ENCODE data around the gene ZNF888.
A peak's percentile ranks its signal among the peaks of the same experiment; 100 is the strongest.
"Not testable (repeated sequence)": the region's sequence is repeated elsewhere in the genome, so short reads cannot be mapped to it uniquely, and the experiment has no call there.

Gene ZNF888

GRCh38 chr19:52941941-52942385 lies 18.7 kb upstream of the ZNF888 start:
- DNase-seq (ENCODE audit: low read depth in 1 of 2, low spot score in 1 of 2) = no peak

DNA sequence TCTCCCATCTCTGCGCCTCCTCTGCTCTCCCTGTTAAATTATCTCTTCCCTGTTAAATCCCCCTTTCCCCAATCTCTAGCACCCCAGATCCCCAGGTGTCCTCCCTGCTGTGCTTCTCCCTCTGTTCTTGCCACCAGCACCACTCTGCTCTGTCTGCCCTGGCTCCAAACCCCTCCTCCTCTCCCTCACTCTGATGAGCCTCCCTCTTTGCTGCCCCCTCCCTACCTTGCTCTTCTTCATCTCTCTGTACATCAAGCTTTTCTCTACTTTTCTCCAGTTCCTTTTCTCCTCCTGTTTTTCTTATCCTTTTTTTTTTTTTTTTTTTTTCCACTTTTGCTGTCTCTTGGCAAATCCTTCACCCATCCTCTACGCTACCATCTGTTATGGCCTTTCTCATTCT lies 18.3 kb upstream of the ZNF888 start:
- not testable (repeated sequence) for DNase-seq (ENCODE audit: low read depth in 1 of 2, low spot score in 1 of 2)

- DNase-seq (ENCODE audit: low read depth in 1 of 2, low spot score in 1 of 2) = not testable (repeated sequence)
Measured at GRCh38 chr19:52940905-52941304, 17.7 kb upstream of the ZNF888 start.

- DNase-seq (ENCODE audit: low read depth in 1 of 2, low spot score in 1 of 2) = no peak
Measured at GRCh38 chr19:52938761-52939160, 15.5 kb upstream of the ZNF888 start.

DNA sequence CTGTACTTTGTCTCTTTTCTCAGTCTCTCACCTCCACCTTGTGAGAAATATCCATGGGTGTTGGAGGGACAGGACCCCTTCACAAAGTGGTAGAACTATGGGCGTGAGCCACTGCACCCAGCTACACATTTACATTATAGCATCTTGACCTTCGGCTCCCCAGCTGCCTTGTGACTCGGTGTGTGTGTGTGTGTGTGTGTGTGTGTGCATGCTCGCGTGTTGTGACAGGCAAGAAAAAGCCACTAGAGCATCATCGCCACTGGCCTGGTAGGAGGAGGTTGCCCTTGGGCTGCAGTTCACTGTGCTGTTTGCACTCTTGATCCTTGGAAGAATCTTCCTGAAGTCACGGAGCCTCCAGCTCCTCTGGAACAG lies 13.7 kb upstream of the ZNF888 start:
- DNase-seq (ENCODE audit: low read depth in 1 of 2, low spot score in 1 of 2) = no peak

- DNase-seq (ENCODE audit: low read depth in 1 of 2, low spot score in 1 of 2) = no peak
Measured at GRCh38 chr19:52936151-52936953, 13.1 kb upstream of the ZNF888 start.

- no peak for DNase-seq (ENCODE audit: low read depth in 1 of 2, low spot score in 1 of 2)
Measured at GRCh38 chr19:52935434-52935833, 12.2 kb upstream of the ZNF888 start.

- not testable (repeated sequence) for DNase-seq (ENCODE audit: low read depth in 1 of 2, low spot score in 1 of 2)
Measured at GRCh38 chr19:52924641-52925040, 1.4 kb upstream of the ZNF888 start.

DNA sequence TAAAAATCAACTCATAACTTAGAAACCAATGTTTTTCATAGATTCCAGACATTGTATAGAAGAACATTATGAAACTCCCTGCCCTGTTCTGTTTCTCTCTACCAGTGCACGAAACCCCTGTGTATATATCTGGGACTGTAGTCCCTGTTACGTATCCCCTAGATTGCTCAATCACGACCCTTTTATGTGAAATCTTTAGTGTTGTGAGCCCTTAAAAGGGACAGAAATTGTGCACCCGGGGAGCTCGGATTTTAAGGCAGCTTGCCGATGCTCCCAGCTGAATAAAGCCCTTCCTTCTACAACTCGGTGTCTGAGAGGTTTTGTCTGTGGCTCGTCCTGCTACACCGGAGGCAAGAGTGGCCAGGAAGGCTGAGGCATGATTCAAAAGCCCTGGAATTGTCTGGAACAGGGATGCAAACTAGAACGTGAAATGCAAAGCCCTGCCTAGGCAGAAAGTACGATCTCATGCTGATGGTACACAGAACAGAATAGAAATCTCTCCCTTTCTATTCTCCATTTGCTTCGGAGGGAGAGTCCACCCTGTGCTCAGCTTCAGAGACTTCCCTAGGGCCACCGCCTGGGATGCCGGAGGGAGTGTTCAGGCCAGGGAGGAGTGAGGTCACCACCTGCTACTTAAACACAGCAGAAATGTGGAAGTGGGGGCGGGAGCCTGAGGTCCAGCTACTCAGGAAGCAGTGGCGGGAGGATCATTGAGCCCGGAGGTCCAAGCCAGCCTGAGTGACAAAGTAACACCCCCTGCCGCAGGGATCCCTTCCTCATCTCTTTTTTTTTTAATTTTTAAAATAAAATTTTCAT lies 758 bp upstream of the ZNF888 start:
- DNase-seq (ENCODE audit: low read depth in 1 of 2, low spot score in 1 of 2) = no peak

GRCh38 chr19:52917531-52917930 lies 5.7 kb downstream of the ZNF888 start:
- no peak for DNase-seq (ENCODE audit: low read depth in 1 of 2, low spot score in 1 of 2)

DNA sequence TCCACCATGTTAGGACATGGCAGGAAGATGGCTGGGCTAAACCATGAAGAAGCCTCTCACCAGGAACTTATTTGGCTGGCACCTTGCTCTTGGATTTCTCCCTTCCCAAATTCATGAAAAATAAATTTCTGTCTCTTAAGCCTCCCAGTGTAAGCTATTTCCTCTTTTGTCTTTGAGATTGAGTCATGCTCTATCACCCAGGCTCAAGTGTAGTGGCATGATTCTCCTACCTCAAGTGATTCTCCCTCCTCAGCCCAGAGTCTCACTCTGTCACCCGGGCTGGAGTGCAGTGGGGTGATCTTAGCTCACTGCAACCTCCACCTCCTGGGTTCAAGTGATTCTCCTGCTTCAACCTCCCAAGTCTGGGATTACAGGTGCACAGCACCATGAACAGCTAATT lies 12.6 kb downstream of the ZNF888 start:
- no peak for DNase-seq (ENCODE audit: low read depth in 1 of 2, low spot score in 1 of 2)

DNA sequence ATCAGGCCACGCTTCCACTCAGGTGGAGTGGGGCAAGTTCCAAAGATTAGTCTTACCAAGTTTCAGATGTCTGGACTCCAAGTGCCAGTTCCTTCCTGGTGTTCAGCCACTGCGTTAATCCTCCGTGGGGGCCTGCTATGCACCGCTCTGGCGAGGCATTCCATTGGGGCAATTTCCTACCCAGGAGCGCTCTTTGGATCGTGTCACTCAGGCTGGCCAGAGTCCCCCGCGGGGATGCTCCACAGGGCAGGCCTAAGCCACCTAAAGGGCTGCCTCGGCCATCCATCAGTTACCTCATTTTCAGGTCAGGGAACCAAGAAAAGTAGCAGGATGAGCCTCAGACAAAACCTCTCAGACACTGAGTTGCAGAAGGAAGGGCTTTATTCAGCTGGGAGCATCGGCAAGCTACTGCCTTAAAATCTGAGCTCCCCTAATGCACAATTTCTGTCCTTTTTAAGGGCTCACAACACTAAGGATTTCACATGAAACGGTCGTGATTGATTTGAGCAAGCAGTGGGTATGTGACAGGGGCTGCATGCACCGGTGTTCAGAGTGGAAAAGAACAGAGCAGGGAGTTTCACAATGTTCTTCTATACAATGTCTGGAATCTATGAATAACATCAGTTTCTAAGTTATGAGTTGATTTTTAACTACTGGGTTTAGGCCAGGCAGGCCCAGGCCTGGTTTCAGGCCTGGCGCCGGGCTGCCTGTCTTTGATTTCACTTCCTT lies 19.0 kb downstream of the ZNF888 start:
- not testable (repeated sequence) for DNase-seq (ENCODE audit: low read depth in 1 of 2, low spot score in 1 of 2)

- DNase-seq (ENCODE audit: low read depth in 1 of 2, low spot score in 1 of 2) = no peak
Measured at GRCh38 chr19:52901842-52902241, 21.4 kb downstream of the ZNF888 start.

DNA sequence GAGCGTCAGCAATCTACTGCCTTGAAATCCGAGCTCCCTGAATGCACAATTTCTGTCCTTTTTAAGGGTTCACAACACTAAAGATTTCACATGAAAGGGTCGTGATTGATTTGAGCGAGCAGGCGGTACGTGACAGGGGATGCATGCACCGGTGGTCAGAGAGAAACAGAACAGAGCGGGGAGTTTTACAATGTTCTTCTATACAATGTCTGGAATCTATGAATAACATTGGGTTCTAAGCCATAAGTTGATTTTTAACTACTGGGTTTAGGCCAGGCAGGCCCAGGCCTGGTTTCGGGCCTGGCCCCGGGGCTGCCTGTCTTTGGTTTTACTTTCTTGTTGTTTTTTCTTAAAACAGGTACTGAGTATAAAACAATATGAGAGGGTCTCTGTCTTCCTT lies 24.6 kb downstream of the ZNF888 start:
- not testable (repeated sequence) for DNase-seq (ENCODE audit: low read depth in 1 of 2, low spot score in 1 of 2)

DNA sequence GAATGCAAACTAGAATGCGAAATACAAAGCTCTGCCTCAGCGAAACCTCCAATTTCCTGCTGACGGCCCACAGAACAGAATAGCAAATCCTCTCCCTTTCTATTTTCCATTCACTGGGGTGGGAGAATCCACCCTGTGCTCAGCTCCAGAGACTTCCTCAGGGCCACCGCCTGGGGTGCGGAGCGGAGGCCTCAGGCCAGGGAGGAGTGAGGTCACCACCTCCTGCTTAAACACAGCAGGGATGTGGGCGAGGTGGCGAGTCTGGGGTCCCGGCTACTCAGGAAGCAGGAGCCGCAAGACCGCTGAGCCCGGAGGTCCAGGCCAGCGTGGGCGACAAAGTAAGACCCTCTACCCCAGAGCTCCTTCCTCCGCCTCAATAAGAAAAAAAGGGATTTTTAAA lies 25.1 kb downstream of the ZNF888 start:
- no peak for DNase-seq (ENCODE audit: low read depth in 1 of 2, low spot score in 1 of 2)

GRCh38 chr19:52897138-52897935 lies 25.9 kb downstream of the ZNF888 start, which contains the start of gene ZNF320:
TSS of gene ZNF320 (minus strand) at chr19:52897635. CDS start at chr19:52890255, 7,380 bp downstream.
- DNase-seq (ENCODE audit: low read depth in 1 of 2, low spot score in 1 of 2) = peak; percentile 66 to 81

DNA sequence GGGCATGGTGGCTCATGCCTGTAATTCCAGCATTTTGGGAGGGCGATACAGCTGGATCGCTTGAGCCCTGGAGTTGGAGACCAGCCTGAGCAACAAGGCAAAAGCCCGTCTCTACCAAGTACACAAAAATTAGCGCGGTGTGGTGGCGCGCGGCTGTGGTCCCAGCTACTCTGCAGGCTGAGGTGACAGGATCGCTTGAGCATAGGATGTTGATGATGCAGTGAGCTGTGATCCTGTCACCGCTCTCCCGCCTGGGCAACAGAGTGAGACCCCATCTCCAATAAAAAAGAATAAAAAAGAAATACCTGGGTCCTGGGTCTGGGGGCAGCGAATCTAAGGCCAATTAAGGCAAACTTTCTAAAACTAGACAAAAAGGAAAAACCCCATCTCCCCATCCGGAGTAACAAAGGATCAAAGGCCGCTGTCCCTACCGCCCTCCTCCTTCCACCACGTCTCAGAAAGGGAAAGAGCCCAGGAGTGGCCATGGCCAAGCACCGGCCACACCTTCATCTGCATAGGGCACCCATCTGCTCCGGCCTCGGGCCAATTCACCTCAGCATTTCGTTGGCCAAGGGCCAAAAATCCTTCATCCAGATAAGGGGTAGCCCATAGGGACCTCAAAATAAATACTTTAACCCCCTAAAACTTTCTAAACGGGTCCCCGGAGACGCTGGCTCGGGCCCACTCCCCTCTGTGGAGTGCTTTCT lies 26.6 kb downstream of the ZNF888 start:
- DNase-seq (ENCODE audit: low read depth in 1 of 2, low spot score in 1 of 2) = no peak

GRCh38 chr19:52891336-52891735 lies 31.9 kb downstream of the ZNF888 start:
- DNase-seq (ENCODE audit: low read depth in 1 of 2, low spot score in 1 of 2) = no peak

- no peak for DNase-seq (ENCODE audit: low read depth in 1 of 2, low spot score in 1 of 2)
Measured at GRCh38 chr19:52889931-52890330, 33.3 kb downstream of the ZNF888 start.

DNA sequence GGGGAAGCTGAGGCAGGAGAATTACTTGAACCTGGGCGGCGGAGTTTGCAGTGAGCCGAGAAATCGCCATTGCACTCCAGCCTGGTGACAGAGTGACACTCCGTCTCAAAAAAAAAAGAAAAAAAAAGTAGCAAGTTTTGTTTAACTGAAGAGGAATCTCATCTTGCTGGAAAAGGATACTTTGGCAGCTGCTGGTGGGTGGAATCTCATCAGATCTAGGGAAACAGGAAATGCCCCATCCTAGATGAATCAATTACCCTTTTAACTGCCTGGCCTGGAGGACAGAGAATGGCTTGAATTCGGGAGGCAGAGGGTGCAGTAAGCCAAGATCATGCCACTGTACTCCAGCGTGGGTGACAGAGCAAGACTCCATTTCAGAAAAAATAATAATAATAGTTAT lies 34.2 kb downstream of the ZNF888 start:
- DNase-seq (ENCODE audit: low read depth in 1 of 2, low spot score in 1 of 2) = no peak
